AG04449 (cell line): ENCODE data around the gene TMEM150B.

ENCODE experiments used
- CTCF ChIA-PET: fragments of 350-600 bp; formaldehyde crosslinking; extraction: SDS; loops from one replicate; lab custom pipeline; 2021; ENCODE audit warnings: antibody characterized with exemption; lab: Yijun Ruan, JAX
- POLR2A ChIA-PET: fragments of 400-600, 350-600 bp; formaldehyde crosslinking; extraction: SDS; loops from one replicate; lab custom pipeline; 2020; ENCODE audit warnings: antibody characterized with exemption, inconsistent platforms; lab: Yijun Ruan, JAX
- DNase-seq: peaks from one replicate; pipeline ENCODE4 v3.0.0-alpha.2; 2010; ENCODE audit warnings: low read depth, low spot score
- H3K4me3 ChIP-seq: 2 replicates; pipeline ENCODE4 v1.5.1; 2011; ENCODE audit warnings: low read depth, mild to moderate bottlenecking, control low read depth, low read length
- TF ChIP-seq, protein P1 (sequence below): IDR thresholded peaks from one replicate; pipeline ENCODE4 v1.5.1; 2011; ENCODE audit warnings: mild to moderate bottlenecking, moderate library complexity, low read length, control low read depth, inconsistent platforms; ENCODE audit not compliant: insufficient read depth; ENCODE audit errors: missing control alignments

Gene TMEM150B

GRCh38 chr19:55285229-55285890, 39.8 kb downstream of the TMEM150B start:
- ChIA-PET POLR2A (no interaction called here), CTCF (interaction anchor here (0.9 to 1.3 kb wide), 3 partner anchors 17 to 133 kb away, joined by 3 to 5 read pairs (median 4); no protein-coding TSS in a partner anchor)
- DNase-seq: no peak
- peak overlapping the region; percentile 63 for H3K4me3 ChIP-seq
- TF ChIP-seq, protein P1, sequence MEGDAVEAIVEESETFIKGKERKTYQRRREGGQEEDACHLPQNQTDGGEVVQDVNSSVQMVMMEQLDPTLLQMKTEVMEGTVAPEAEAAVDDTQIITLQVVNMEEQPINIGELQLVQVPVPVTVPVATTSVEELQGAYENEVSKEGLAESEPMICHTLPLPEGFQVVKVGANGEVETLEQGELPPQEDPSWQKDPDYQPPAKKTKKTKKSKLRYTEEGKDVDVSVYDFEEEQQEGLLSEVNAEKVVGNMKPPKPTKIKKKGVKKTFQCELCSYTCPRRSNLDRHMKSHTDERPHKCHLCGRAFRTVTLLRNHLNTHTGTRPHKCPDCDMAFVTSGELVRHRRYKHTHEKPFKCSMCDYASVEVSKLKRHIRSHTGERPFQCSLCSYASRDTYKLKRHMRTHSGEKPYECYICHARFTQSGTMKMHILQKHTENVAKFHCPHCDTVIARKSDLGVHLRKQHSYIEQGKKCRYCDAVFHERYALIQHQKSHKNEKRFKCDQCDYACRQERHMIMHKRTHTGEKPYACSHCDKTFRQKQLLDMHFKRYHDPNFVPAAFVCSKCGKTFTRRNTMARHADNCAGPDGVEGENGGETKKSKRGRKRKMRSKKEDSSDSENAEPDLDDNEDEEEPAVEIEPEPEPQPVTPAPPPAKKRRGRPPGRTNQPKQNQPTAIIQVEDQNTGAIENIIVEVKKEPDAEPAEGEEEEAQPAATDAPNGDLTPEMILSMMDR: no peak

DNA sequence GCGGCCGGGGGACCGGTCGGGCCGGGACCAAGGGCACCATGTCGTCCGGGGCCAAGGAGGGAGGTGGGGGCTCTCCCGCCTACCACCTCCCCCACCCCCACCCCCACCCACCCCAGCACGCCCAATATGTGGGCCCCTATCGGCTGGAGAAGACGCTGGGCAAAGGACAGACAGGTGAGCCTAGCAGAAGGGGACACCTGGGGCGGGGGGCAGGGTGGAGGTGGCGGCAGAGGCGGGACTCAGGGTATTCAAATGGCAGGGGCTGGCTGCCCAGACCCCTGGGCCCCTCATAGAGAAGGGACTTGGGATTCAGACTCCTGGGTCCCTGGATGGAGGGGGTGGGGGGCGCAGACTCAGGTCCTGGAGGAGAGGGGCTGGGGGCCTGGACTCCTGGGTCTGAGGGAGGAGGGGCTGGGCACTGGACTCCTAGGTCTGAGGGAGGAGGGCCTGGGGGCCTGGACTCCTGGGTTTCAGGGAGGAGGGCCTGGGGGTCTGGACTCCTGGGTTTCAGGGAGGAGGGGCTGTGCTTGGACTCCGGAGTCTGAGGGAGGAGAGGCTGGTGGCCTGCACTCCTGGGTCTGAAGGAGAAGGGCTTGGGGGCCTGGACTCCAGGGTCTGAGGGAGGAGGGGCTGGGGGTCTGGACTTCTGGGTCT, 40.6 kb downstream of the TMEM150B start:
- peak overlapping the region; percentile 63 for H3K4me3 ChIP-seq
- ChIA-PET CTCF (interaction anchor here (1.3 to 4.2 kb wide), 4 partner anchors 7 to 134 kb away, joined by 3 to 20 read pairs (median 4); partner anchors contain the start of gene DNAAF3), POLR2A (no interaction called here)

GRCh38 chr19:55283548-55284377, 41.4 kb downstream of the TMEM150B start, which contains the start of gene BRSK1:
TSS of gene BRSK1 (plus strand) at chr19:55283997. CDS start at chr19:55284443, 446 bp downstream.
- peak within 1 kb of the TSS; percentile 63 for H3K4me3 ChIP-seq
- ChIA-PET POLR2A (interaction anchor here (1.2 kb wide), 1 partner anchor 124 kb away, joined by 4 read pairs; the partner anchor contains the start of gene UBE2S), CTCF (interaction anchor here (1.4 to 4.2 kb wide), 4 partner anchors 8 to 184 kb away, joined by 3 to 20 read pairs (median 10); partner anchors contain the start of gene DNAAF3)
- TF ChIP-seq, protein P1: no peak
- DNase-seq: no peak

More for the DNA sequence above, 40.6 kb downstream of the TMEM150B start:
- TF ChIP-seq, protein P1: no peak
- DNase-seq: no peak

- peak; percentile 52 for DNase-seq
- peak within 1 kb of the TSS; percentile 93 for H3K4me3 ChIP-seq
- ChIA-PET CTCF (interaction anchor here (1.1 to 4.2 kb wide), 4 partner anchors 12 to 23 kb away, joined by 3 to 20 read pairs (median 8); no protein-coding TSS in a partner anchor), POLR2A (interaction anchor here (0.6 to 1.3 kb wide), 7 partner anchors 9 to 209 kb away, joined by 3 to 12 read pairs (median 3); partner anchors contain the start of genes IL11, KMT5C, PPP6R1 and UBE2S)
- TF ChIP-seq, protein P1: no peak
Measured at GRCh38 chr19:55279770-55280643, 45.1 kb downstream of the TMEM150B start, which contains the start of gene HSPBP1. TSS of gene HSPBP1 (minus strand) at chr19:55280110. CDS start at chr19:55279608, 502 bp downstream.

- TF ChIP-seq, protein P1: no peak
- ChIA-PET CTCF (interaction anchor here (1.1 to 2.0 kb wide), 4 partner anchors 10 to 24 kb away, joined by 3 to 10 read pairs (median 6); no protein-coding TSS in a partner anchor), POLR2A (interaction anchor here (1.1 to 1.9 kb wide), 4 partner anchors 9 to 128 kb away, joined by 4 to 12 read pairs (median 6); partner anchors contain the start of genes PPP6R1 and UBE2S)
- DNase-seq: no peak
- H3K4me3 ChIP-seq: peak overlapping the region; percentile 93
Measured at GRCh38 chr19:55279340-55279739, 45.8 kb downstream of the TMEM150B start.
